PFSK-1 (cell line): Measurements from ENCODE around the gene ADGRL3.

Experiments
- REST ChIP-seq, 2 experiments: IDR thresholded peaks; 2 replicates each; pipeline versions ENCODE4 v1.6.1 to v1.8.0; 2011 to 2012; ENCODE audit warnings: low read depth in 2 of 2, low read length in 2 of 2, control low read depth in 1 of 2, inconsistent platforms in 1 of 2, mild to moderate bottlenecking in 1 of 2, moderate library complexity in 1 of 2; ENCODE audit not compliant: insufficient read depth in 1 of 2
- TAF1 ChIP-seq: IDR thresholded peaks from 2 replicates; pipeline ENCODE4 v1.6.1; 2012; ENCODE audit warnings: low read length, control low read depth, borderline replicate concordance; ENCODE audit not compliant: insufficient read depth

GRCh38 chr4:61405307-61405706, 205.2 kb downstream of the ADGRL3 start:
- TF ChIP-seq REST (IDR thresholded peaks at IDR 0.05; ENCODE audit: insufficient read depth in 1 of 2, low read depth in 2 of 2, low read length in 2 of 2) = no peak
- TF ChIP-seq TAF1 = no peak
